ENCODE data around the gene NPIPA5. TPM values are rescaled to one million over a fixed set of nuclear protein-coding genes. Genes with fewer than 3 reads are reported as not detected.

The NPIPA5 gene
- 0.79 and 2.3 TPM in 2 replicates for total RNA-seq

GRCh38 chr16:15378194-15378593 is at the start of gene NPIPA5:
NPIPA5 (minus strand) TSS chr16:15378294; CDS start chr16:15378294, 0 bp downstream.

GRCh38 chr16:15395631-15396508 is 17.8 kb upstream of the NPIPA5 start, which contains the start of gene MPV17L:
MPV17L (plus strand) TSS chr16:15395754; CDS start chr16:15395898, 144 bp downstream.

Other genes starting within 250 kb of the NPIPA5 start
- gene MPV17L, start 17.5 kb upstream of the NPIPA5 start, total RNA-seq = 0.09 and 0.47 TPM in 2 replicates
- 75.7 and 112 TPM in 2 replicates for gene BMERB1, start 56.3 kb upstream of the NPIPA5 start, total RNA-seq

All from bronchial smooth muscle cell (primary cell).